GM12864 (cell line): ENCODE results near the gene IQCF6.
"Not testable (repeated sequence)": the region's sequence is repeated elsewhere in the genome, so short reads cannot be mapped to it uniquely, and the experiment has no call there.

Experiments
- DNase-seq: peaks from one replicate; pipeline ENCODE4 v3.0.0-alpha.2; 2011; ENCODE audit warnings: low read depth
- H3K4me3 ChIP-seq: 2 replicates; pipeline ENCODE4 v1.5.1; 2011; ENCODE audit warnings: mild to moderate bottlenecking, low read depth, low read length, control low read depth
- CTCF ChIP-seq: IDR thresholded peaks from 2 replicates; pipeline ENCODE4 v1.5.1; 2011; ENCODE audit warnings: low read depth, mild to moderate bottlenecking, moderate library complexity, low read length, control low read depth, inconsistent platforms; ENCODE audit errors: missing control alignments

The IQCF6 gene

DNA sequence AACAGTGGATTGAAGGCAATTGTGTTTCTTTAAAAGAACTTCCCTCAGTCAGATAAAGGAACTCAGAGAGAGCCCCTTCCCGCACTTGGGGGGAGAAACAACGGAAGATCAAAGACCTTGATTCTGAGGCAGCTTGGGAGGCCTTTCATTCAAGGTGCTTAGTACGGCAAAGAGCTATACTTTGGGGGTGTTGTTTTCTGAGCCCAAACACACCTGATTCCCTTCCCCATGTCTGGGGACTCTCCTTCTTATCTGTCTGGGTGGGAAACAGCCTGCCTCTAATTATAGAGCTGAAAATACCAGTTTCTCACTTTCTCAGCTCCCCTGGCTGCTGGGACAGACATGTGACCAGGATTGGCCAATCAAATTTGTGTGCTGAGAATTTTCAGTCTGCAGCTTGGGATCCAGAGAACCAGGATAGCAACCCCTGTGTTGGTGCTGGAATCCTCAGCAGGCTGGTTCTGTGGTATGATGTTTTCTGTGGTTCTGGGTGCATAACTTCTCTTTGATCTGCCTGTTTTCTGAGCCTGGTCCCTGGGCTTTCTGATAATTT, 19.4 kb upstream of the IQCF6 start:
- TF ChIP-seq CTCF, result no peak
- no peak for DNase-seq
- H3K4me3 ChIP-seq, result no peak overlapping the region

DNA sequence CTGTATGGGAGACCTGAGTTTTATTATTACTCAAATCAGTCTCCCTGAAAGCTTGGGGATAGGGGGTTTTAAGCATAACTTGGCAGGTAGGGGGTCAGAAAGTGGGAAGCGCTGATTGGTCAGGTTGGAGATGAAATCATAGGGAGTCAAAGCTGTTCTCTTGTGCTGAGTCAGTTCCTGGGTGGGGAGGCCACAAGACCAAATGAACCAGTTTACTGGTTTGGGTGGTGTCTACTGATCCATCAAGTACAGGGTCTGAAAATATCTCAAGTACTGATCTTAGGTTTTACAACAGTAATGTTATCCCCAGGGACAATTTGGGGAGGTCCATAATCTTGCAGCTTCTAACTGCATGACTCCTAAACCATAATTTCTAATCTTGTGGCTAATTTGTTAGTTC, 17.8 kb upstream of the IQCF6 start:
- H3K4me3 ChIP-seq, result no peak overlapping the region
- DNase-seq, result no peak
- TF ChIP-seq CTCF, result no peak

- DNase-seq, result no peak
- no peak for TF ChIP-seq CTCF
Observed at GRCh38 chr3:51794206-51794605, 15.2 kb upstream of the IQCF6 start.

DNA sequence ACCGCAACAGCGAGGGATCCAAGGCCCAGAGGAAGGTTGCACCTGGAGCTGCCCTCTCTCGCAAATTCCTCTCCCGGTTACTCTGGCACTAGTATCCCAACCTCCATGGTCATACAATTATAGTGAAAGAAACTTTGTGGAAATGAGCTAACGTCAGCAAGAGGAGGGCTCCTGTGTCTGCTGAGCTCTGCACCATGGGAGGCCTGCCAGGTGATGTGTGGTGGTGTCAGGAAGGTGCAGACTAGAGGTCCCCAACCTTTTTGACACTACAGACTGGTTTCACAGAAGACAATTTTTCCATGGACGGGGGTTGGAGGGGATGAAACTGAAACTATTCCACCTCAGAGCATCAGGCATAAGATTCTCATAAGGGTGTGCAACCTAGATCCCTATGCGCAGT, 13.2 kb upstream of the IQCF6 start:
- no peak for TF ChIP-seq CTCF
- H3K4me3 ChIP-seq, result no peak overlapping the region
- no peak for DNase-seq

More at GRCh38 chr3:51794206-51794605, 15.2 kb upstream of the IQCF6 start:
- no peak overlapping the region for H3K4me3 ChIP-seq

DNA sequence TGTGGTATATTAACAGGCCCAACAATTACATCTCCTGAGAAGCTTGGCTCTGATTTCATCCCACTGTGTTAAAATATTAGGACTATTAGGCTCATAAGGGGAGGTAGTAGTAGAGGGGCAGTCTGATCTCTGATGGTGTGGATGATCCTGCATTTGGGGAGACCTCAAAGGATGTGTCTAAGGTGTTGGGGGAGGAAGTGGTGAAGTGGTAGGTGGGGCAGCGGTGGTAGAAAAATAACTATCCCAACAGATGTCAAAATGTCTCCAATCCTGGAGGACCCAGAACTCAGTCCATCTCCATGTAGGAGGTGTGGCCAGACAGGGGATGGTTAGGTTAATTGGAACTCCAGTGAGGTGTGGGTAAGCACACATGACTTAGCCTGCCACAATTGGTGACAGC, 10.4 kb upstream of the IQCF6 start:
- TF ChIP-seq CTCF, result no peak
- H3K4me3 ChIP-seq, result no peak overlapping the region
- no peak for DNase-seq

DNA sequence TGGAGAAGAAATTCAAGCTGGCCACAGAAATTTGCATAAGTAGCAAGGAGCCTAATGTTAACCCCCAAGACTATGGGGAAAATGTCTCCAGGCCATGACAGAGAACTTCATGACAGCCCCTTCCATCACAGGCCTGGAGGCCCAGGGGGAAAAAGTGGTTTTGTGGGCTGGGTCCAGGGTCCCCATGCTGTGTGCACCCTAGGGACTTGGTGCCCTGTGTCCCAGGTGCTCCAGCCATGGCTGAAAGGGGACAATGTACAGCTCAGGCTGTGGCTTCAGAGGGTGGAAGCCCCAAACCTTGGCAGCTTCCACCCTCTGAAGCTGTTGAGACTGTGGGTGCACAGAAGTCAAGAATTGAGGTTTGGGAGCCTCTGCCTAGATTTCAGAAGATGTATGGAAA, 8.5 kb upstream of the IQCF6 start:
- DNase-seq, H3K4me3 ChIP-seq: not testable (repeated sequence)

DNA sequence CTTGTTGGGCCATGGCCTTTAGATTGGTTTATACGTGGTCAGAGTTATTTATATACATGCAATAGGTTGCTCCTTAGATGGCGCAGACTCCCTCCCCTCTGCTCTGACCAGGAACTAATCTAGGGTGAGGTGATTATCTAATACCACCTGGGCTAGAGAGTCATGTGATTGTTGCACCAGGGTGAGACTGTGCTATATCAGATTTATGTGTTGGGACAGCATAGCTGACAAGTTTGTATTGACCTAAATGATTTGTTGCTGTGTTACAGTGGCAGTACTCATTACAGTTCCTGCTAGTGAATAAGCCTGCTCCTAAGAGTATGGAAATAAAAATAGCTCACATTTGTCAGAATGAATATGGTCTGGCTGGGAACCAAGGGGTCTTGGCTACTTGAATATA, 7.2 kb upstream of the IQCF6 start:
- H3K4me3 ChIP-seq, result no peak overlapping the region
- TF ChIP-seq CTCF, result no peak
- no peak for DNase-seq

GRCh38 chr3:51778554-51778953, 483 bp downstream of the IQCF6 start:
- TF ChIP-seq CTCF, result no peak
- DNase-seq, result no peak

More at GRCh38 chr3:51778554-51778953, 483 bp downstream of the IQCF6 start:
- H3K4me3 ChIP-seq, result no peak overlapping the region
